ENCODE data around the gene SLC25A34.

GRCh38 chr1:15691434-15692032 is 44.5 kb upstream of the SLC25A34 start:
- no peak for TF ChIP-seq POLR2A (IDR thresholded peaks at IDR 0.05; ENCODE audit: low read depth)
- TF ChIP-seq CTCF (IDR thresholded peaks at IDR 0.05): no peak

Measured in esophagus muscularis mucosa (tissue), 3 donors.